K562 (cell line): ENCODE data around the gene SSBP1. TPM values are rescaled to one million over a fixed set of nuclear protein-coding genes. Genes with fewer than 3 reads are reported as not detected.

Source experiments
- BRD4 ChIP-seq: fragments of 200-600 bp; sonication (generic); IDR thresholded peaks from 2 replicates; pipeline ENCODE4 v1.6.1; 2017; ENCODE audit warnings: inconsistent platforms
- BRD9 ChIP-seq: fragments of 450-650 bp; IDR thresholded peaks from 2 replicates; pipeline ENCODE4 v1.6.1; 2018; ENCODE audit warnings: low read depth; ENCODE audit not compliant: partially characterized antibody
- CREB1 ChIP-seq, 2 experiments: sonication (generic) in 1 of 2; formaldehyde crosslinking in 1 of 2; IDR thresholded peaks; 2 replicates each; pipeline versions ENCODE4 v1.6.1 to v1.8.0; 2012 to 2022; ENCODE audit warnings: inconsistent platforms in 1 of 2, mild to moderate bottlenecking in 1 of 2, missing genetic modification reagents in 1 of 2, moderate library complexity in 1 of 2
- FOXA3 ChIP-seq, 2 experiments: fragments of 450-650 bp in 1 of 2; sonication (generic) in 1 of 2; formaldehyde crosslinking; IDR thresholded peaks in 1 of 2; conservative IDR thresholded peaks in 1 of 2; 2 replicates each; pipeline versions ENCODE4 v1.4.0 to v1.8.0; 2020 to 2022; ENCODE audit warnings: mild to moderate bottlenecking in 2 of 2, missing genetic modification reagents in 1 of 2
- ILF3 ChIP-seq: fragments of 450-650 bp; IDR thresholded peaks from 2 replicates; pipeline ENCODE4 v1.6.1; 2018; ENCODE audit warnings: antibody characterized with exemption, mild to moderate bottlenecking, moderate library complexity, borderline replicate concordance
- KAT7 ChIP-seq: sonication (generic); formaldehyde crosslinking; IDR thresholded peaks from 2 replicates; pipeline ENCODE4 v1.8.0; 2022; ENCODE audit warnings: missing genetic modification reagents, mild to moderate bottlenecking, borderline replicate concordance
- KDM5B ChIP-seq: fragments of 200-600 bp; sonication (generic); IDR thresholded peaks from 2 replicates; pipeline ENCODE4 v1.6.1; 2012; ENCODE audit warnings: low read depth, mild to moderate bottlenecking, moderate library complexity, low read length, control low read depth, inconsistent platforms; ENCODE audit not compliant: insufficient replicate concordance
- NRF1 ChIP-seq, 2 experiments: fragments of 450-650 bp; IDR thresholded peaks in 1 of 2; conservative IDR thresholded peaks in 1 of 2; 2 replicates each; pipeline ENCODE4 v1.6.1; 2014; ENCODE audit warnings: mild to moderate bottlenecking in 2 of 2
- PML ChIP-seq: IDR thresholded peaks from 2 replicates; pipeline ENCODE4 v1.6.1; 2012; ENCODE audit warnings: low read length, inconsistent platforms
- POLR2A ChIP-seq: fragments of 450-650 bp; conservative IDR thresholded peaks from 2 replicates; pipeline ENCODE4 v1.6.1; 2016
- RBBP5 ChIP-seq: fragments of 200-600 bp; sonication (generic); IDR thresholded peaks from 2 replicates; pipeline ENCODE4 v1.6.1; 2012; ENCODE audit warnings: borderline replicate concordance, mild to moderate bottlenecking, low read length, control low read depth, inconsistent platforms; ENCODE audit not compliant: insufficient read depth, poor library complexity, severe bottlenecking
- SMARCE1 ChIP-seq: fragments of 450-650 bp; IDR thresholded peaks from 2 replicates; pipeline ENCODE4 v1.7.1; 2016; ENCODE audit warnings: mild to moderate bottlenecking
- YY1 ChIP-seq, 3 experiments: IDR thresholded peaks; 2 replicates each; pipeline ENCODE4 v1.6.1; 2011; ENCODE audit warnings: low read length in 2 of 3, mild to moderate bottlenecking in 2 of 3, moderate library complexity in 2 of 3, borderline replicate concordance in 1 of 3, control low read depth in 1 of 3, low read depth in 1 of 3; ENCODE audit not compliant: insufficient read depth in 3 of 3, insufficient replicate concordance in 2 of 3, control insufficient read depth in 1 of 3, insufficient read length in 1 of 3; ENCODE audit errors: extremely low read depth in 1 of 3
- ZNF134 ChIP-seq: fragments of 250-450 bp; sonication (Bioruptor Pico); conservative IDR thresholded peaks from 2 replicates; pipeline ENCODE4 v1.4.0; 2020
- ZNF384 ChIP-seq: IDR thresholded peaks from 2 replicates; pipeline ENCODE4 v1.6.1; 2012; ENCODE audit warnings: low read depth, low read length, improper control_type of control experiment
- ZNF76 ChIP-seq: fragments of 250-450 bp; sonication (Bioruptor Pico); IDR thresholded peaks from 2 replicates; pipeline ENCODE4 v1.4.0; 2020; ENCODE audit warnings: mild to moderate bottlenecking, moderate library complexity, borderline replicate concordance
- polyA plus RNA-seq, 8 experiments: library from polyadenylated mRNA; depleted of rRNA in 4 of 8; stranded (reverse) in 5 of 8; unstranded in 3 of 8; fragments of >200 nt; fragmentation: Nextera tagmentation in 2 of 8; fragmentation: Illumina TruSeq in 1 of 8; extraction: Ambion mirVana in 2 of 8; extraction: Trizol in 1 of 8; gene quantifications; 2 replicates each; pipeline versions ENCODE4 v1.2.1 to v1.2.3, GENCODE V29; 2011 to 2014; ENCODE audit warnings: inconsistent platforms in 1 of 8, missing spikeins in 1 of 8
- total RNA-seq, 7 experiments: library from RNA; depleted of rRNA in 6 of 7; stranded (reverse); fragments of >200 nt in 6 of 7; fragmentation: Illumina TruSeq in 2 of 7; extraction: Trizol in 2 of 7; gene quantifications; 2 replicates each; pipeline versions ENCODE4 v1.2.1 to v1.2.3, GENCODE V29; 2011 to 2021; ENCODE audit warnings: low replicate concordance in 1 of 7
- TF ChIP-seq, protein P1 (sequence below): fragments of 450-650 bp; formaldehyde crosslinking; IDR thresholded peaks from 2 replicates; pipeline ENCODE4 v1.4.0; 2020; ENCODE audit warnings: mild to moderate bottlenecking, moderate library complexity
- TF ChIP-seq, protein P2 (sequence below): sonication (generic); formaldehyde crosslinking; IDR thresholded peaks from 2 replicates; pipeline ENCODE4 v1.8.0; 2023; ENCODE audit warnings: mild to moderate bottlenecking, missing genetic modification reagents
- TF ChIP-seq, protein P3 (sequence below), 2 experiments: fragments of 450-650 bp in 1 of 2; sonication (generic) in 1 of 2; formaldehyde crosslinking; conservative IDR thresholded peaks; 2 replicates each; pipeline versions ENCODE4 v1.4.0 to v1.8.1; 2020 to 2022; ENCODE audit warnings: mild to moderate bottlenecking in 1 of 2, missing genetic modification reagents in 1 of 2
- TF ChIP-seq, protein P4 (sequence below): fragments of 250-450 bp; sonication (Bioruptor Pico); IDR thresholded peaks from 2 replicates; pipeline ENCODE4 v1.4.0; 2020; ENCODE audit warnings: borderline replicate concordance

The SSBP1 gene
- total and polyA plus RNA-seq, 9 of the 15 experiments (the other 6 are each of a cell fraction or from before 2014, with no cell fraction given): 404 to 1,996 (median 835) TPM

DNA sequence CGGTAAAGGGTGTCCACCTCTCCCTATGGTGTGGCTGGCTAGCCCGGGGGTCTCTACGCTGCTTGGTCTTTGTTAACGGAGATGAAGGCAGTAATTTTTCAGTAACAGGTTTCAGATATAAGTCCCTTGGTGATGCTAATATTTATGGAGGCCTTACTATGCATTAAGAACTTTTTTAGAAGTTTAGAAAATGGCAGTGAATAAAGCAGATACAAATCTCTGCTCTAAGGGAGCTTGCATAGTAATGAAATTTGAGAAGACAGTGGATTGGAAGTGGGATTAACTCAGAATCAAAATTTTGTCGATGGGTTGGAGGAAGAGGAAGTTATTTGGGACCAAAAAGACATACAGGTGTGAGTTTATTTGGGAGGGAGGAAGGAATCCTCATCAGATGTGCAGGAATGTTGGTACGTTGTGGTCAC lies 445 bp downstream of the SSBP1 start (continued):
- peak in 1 of 3 experiments; percentile 89 for TF ChIP-seq YY1 (IDR thresholded peaks at IDR 0.05; ENCODE audit: borderline replicate concordance in 1 of 3, control insufficient read depth in 1 of 3, extremely low read depth in 1 of 3, insufficient read depth in 3 of 3, insufficient read length in 1 of 3, insufficient replicate concordance in 2 of 3, low read depth in 1 of 3, low read length in 2 of 3)
- TF ChIP-seq SMARCE1: 0 out of 2 replicates have a peak, but pooled peaks have one; percentile 10
- TF ChIP-seq ZNF384: 0 out of 2 replicates have a peak, but pooled peaks have one; percentile 9
- no peak for TF ChIP-seq FOXA3 (CRISPR knock-in tag; conservative IDR thresholded peaks at IDR 0.05 in 1 of 2, IDR thresholded peaks at IDR 0.05 in 1 of 2)
- TF ChIP-seq, protein P1, sequence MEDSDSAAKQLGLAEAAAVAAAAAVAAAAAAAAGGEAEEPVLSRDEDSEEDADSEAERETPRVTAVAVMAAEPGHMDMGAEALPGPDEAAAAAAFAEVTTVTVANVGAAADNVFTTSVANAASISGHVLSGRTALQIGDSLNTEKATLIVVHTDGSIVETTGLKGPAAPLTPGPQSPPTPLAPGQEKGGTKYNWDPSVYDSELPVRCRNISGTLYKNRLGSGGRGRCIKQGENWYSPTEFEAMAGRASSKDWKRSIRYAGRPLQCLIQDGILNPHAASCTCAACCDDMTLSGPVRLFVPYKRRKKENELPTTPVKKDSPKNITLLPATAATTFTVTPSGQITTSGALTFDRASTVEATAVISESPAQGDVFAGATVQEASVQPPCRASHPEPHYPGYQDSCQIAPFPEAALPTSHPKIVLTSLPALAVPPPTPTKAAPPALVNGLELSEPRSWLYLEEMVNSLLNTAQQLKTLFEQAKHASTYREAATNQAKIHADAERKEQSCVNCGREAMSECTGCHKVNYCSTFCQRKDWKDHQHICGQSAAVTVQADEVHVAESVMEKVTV: 0 out of 2 replicates have a peak, but pooled peaks have one; percentile 1
- no peak; the same call in 1 of the 2 replicates for TF ChIP-seq PML
- TF ChIP-seq POLR2A: no peak
- peak in 1 of 2 experiments; percentile 6; a peak in 2 of 4 replicates for TF ChIP-seq NRF1 (conservative IDR thresholded peaks at IDR 0.05 in 1 of 2, IDR thresholded peaks at IDR 0.05 in 1 of 2)
- TF ChIP-seq CREB1 (IDR thresholded peaks at IDR 0.05): no peak
- no peak for TF ChIP-seq CREB1 (CRISPR knock-in tag; IDR thresholded peaks at IDR 0.05)
- peak; percentile 5 for TF ChIP-seq BRD9
- TF ChIP-seq KAT7 (CRISPR knock-in tag): 0 out of 2 replicates have a peak, but pooled peaks have one; percentile 22
- 0 out of 2 replicates have a peak, but pooled peaks have one; percentile 7 for TF ChIP-seq ZNF76 (CRISPR knock-in tag)
- TF ChIP-seq KDM5B: peak; percentile 21
- TF ChIP-seq RBBP5: no peak
- TF ChIP-seq ILF3: 0 out of 2 replicates have a peak, but pooled peaks have one; percentile 30
- TF ChIP-seq, protein P2, sequence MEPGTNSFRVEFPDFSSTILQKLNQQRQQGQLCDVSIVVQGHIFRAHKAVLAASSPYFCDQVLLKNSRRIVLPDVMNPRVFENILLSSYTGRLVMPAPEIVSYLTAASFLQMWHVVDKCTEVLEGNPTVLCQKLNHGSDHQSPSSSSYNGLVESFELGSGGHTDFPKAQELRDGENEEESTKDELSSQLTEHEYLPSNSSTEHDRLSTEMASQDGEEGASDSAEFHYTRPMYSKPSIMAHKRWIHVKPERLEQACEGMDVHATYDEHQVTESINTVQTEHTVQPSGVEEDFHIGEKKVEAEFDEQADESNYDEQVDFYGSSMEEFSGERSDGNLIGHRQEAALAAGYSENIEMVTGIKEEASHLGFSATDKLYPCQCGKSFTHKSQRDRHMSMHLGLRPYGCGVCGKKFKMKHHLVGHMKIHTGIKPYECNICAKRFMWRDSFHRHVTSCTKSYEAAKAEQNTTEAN: 0 out of 2 replicates have a peak, but pooled peaks have one; percentile 4
- peak; percentile 58; the same call in 1 of the 2 replicates for TF ChIP-seq BRD4
- TF ChIP-seq, protein P3, sequence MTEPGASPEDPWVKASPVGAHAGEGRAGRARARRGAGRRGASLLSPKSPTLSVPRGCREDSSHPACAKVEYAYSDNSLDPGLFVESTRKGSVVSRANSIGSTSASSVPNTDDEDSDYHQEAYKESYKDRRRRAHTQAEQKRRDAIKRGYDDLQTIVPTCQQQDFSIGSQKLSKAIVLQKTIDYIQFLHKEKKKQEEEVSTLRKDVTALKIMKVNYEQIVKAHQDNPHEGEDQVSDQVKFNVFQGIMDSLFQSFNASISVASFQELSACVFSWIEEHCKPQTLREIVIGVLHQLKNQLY (CRISPR knock-in tag; conservative IDR thresholded peaks at IDR 0.05): no peak
- TF ChIP-seq, protein P4, sequence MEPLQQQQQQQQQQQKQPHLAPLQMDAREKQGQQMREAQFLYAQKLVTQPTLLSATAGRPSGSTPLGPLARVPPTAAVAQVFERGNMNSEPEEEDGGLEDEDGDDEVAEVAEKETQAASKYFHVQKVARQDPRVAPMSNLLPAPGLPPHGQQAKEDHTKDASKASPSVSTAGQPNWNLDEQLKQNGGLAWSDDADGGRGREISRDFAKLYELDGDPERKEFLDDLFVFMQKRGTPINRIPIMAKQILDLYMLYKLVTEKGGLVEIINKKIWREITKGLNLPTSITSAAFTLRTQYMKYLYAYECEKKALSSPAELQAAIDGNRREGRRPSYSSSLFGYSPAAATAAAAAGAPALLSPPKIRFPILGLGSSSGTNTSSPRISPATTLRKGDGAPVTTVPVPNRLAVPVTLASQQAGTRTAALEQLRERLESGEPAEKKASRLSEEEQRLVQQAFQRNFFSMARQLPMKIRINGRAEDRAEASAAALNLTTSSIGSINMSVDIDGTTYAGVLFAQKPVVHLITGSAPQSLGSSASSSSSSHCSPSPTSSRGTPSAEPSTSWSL (CRISPR knock-in tag): no peak
- TF ChIP-seq ZNF134 (CRISPR knock-in tag): 0 out of 2 replicates have a peak, but pooled peaks have one; percentile 4
